Gastrocnemius medialis (tissue), 4 donors: ENCODE data around the gene IPCEF1. TPM values are rescaled to one million over a fixed set of nuclear protein-coding genes. Genes with fewer than 3 reads are reported as not detected.

ENCODE experiments used
- ATAC-seq, 2 donors: fragments of 150-250 bp; one replicate each; pipeline ENCODE4 v1.9.1; 2016
- DNase-seq, 2 donors: peaks; one replicate each; pipeline ENCODE4 v3.0.0-alpha.2; 2019
- H3K27ac ChIP-seq, 4 donors: fragments of 200-600 bp; sonication (generic); 1 replicate in 1 of 4; 2 replicates in 3 of 4; pipeline ENCODE4 v1.5.1; 2016 to 2018; ENCODE audit warnings: mild to moderate bottlenecking in 2 of 4, moderate library complexity in 1 of 4
- H3K27me3 ChIP-seq, 3 donors: fragments of 200-600 bp; sonication (generic) in 2 of 3; 1 replicate in 1 of 3; 2 replicates in 2 of 3; pipeline versions ENCODE4 v1.5.1 to v1.6.0; 2016 to 2019; ENCODE audit warnings: mild to moderate bottlenecking in 1 of 3, moderate library complexity in 1 of 3
- H3K36me3 ChIP-seq, 2 donors: fragments of 200-600 bp; sonication (generic) in 1 of 2; one replicate each; pipeline ENCODE4 v1.5.1; 2017 to 2018
- H3K4me1 ChIP-seq, 2 donors: fragments of 200-600 bp; sonication (generic) in 1 of 2; one replicate each; pipeline ENCODE4 v1.5.1; 2016 to 2017; ENCODE audit warnings: mild to moderate bottlenecking in 2 of 2
- H3K4me3 ChIP-seq, 4 donors: fragments of 200-600 bp; sonication (generic) in 3 of 4; 1 replicate in 1 of 4; 2 replicates in 3 of 4; pipeline ENCODE4 v1.5.1; 2016 to 2019; ENCODE audit warnings: mild to moderate bottlenecking in 2 of 4
- H3K9me3 ChIP-seq, 3 donors: fragments of 200-600 bp; sonication (generic) in 2 of 3; 1 replicate in 1 of 3; 2 replicates in 2 of 3; pipeline ENCODE4 v1.5.1; 2016 to 2019
- POLR2A ChIP-seq, 2 donors: fragments of 450-650 bp; IDR thresholded peaks; one replicate each; pipeline ENCODE4 v1.6.1; 2017; ENCODE audit warnings: antibody characterized with exemption in 2 of 2, mild to moderate bottlenecking in 2 of 2, moderate library complexity in 2 of 2
- in situ Hi-C, 4 donors: fragments of 200-750 bp; cut with MboI; loops; one replicate each; pipeline versions ENCODE4 v1.15.0 to v1.8.0; 2017; ENCODE audit warnings: low sequenced_read_pairs in 4 of 4
- intact Hi-C: fragments of 100-400 bp; cut with DNase I; formaldehyde crosslinking; loops from one replicate; pipeline ENCODE4 v1.15.1; 2023; ENCODE audit warnings: low total_unique reads
- total RNA-seq, 4 donors: library from RNA; depleted of rRNA; stranded (reverse); fragments of >200 nt; gene quantifications; one replicate each; pipeline versions ENCODE4 v1.1.0 to v1.2.3, GENCODE V29; 2016
- TF ChIP-seq, protein P1 (sequence below), 5 experiments: fragments of 450-650 bp in 3 of 5; fragments of 200-600 bp in 2 of 5; sonication (generic) in 2 of 5; IDR thresholded peaks in 4 of 5; conservative IDR thresholded peaks in 1 of 5; 1 replicate in 4 of 5; 2 replicates in 1 of 5; pipeline ENCODE4 v1.5.1; 2016 to 2019; ENCODE audit warnings: antibody characterized with exemption in 5 of 5, mild to moderate bottlenecking in 3 of 5, moderate library complexity in 3 of 5

Gene IPCEF1
- total RNA-seq, 4 donors from 2014 or later: 0.24 to 0.85 TPM; not detected in 2

GRCh38 chr6:154277629-154278017 is 79.0 kb downstream of the IPCEF1 start:
- no peak for ATAC-seq
- Histone ChIP-seq H3K4me1 (no peaks in the 10 kb centered on the region), H3K27ac (no peak overlapping the region), H3K4me3 (no peak overlapping the region), H3K36me3 (no peaks in the 10 kb centered on the region), H3K9me3 (no peaks in the 10 kb centered on the region), H3K27me3 (no peaks in the 10 kb centered on the region)
- intact Hi-C loops (loop anchor here (2.0 kb wide), 1 partner anchor 123 kb away; no protein-coding TSS in a partner anchor), in situ Hi-C loops (loop anchor here in 1 of 4 donors (10.0 kb wide), 1 partner anchor 123 kb away; no protein-coding TSS in a partner anchor)
- DNase-seq: no peak
- no peak for TF ChIP-seq POLR2A (IDR thresholded peaks at IDR 0.05)
- TF ChIP-seq, protein P1, sequence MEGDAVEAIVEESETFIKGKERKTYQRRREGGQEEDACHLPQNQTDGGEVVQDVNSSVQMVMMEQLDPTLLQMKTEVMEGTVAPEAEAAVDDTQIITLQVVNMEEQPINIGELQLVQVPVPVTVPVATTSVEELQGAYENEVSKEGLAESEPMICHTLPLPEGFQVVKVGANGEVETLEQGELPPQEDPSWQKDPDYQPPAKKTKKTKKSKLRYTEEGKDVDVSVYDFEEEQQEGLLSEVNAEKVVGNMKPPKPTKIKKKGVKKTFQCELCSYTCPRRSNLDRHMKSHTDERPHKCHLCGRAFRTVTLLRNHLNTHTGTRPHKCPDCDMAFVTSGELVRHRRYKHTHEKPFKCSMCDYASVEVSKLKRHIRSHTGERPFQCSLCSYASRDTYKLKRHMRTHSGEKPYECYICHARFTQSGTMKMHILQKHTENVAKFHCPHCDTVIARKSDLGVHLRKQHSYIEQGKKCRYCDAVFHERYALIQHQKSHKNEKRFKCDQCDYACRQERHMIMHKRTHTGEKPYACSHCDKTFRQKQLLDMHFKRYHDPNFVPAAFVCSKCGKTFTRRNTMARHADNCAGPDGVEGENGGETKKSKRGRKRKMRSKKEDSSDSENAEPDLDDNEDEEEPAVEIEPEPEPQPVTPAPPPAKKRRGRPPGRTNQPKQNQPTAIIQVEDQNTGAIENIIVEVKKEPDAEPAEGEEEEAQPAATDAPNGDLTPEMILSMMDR (IDR thresholded peaks at IDR 0.05 in 4 of 5, conservative IDR thresholded peaks at IDR 0.05 in 1 of 5): no peak

DNA sequence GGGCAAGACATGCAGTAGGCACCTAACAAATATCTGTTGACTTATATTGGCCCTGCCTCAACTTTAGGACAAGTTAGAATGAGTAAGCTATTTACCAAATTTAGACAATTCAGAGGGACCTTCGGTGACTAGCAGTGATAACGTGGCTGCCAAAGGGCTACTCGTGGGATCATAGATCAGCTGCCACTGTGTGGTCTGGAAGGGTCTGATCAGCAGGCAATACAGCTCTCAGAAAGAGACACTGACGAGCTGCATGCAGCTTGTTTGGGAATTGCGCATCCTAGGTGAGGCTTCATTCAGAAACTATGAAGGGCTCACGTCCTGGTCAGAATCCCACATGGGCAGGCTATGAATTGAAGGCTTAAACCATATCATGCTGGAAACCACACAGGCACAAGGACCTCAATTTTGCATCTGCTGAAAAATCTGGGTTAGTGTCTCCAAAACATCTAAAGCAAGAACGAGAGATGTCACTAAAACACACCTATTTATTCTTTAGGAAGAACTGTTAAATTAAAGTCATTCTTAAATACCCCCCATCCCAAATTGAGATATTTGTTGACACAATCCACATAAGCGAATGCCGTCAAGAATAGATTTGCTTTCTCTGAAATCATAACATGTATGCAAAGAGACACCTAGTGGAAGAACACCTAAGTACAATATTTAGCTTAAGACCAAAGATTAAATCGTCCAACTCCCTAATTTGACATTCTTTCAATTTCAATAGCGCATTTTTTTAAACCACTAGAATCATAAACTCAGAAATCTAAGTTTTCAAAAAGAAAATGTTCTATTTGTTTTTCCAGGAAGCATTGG is 79.6 kb downstream of the IPCEF1 start:
- H3K27ac ChIP-seq: no peak overlapping the region
- DNase-seq (no peak), ATAC-seq (no peak)
- no peak overlapping the region for H3K4me3 ChIP-seq
- H3K36me3 ChIP-seq: no peaks in the 10 kb centered on the region
- H3K9me3 ChIP-seq: no peaks in the 10 kb centered on the region
- in situ Hi-C loops (loop anchor here in 1 of 4 donors (10.0 kb wide), 1 partner anchor 122 kb away; no protein-coding TSS in a partner anchor), intact Hi-C loops (loop anchor here (2.0 kb wide), 1 partner anchor 122 kb away; no protein-coding TSS in a partner anchor)
- H3K4me1 ChIP-seq: no peaks in the 10 kb centered on the region
- no peaks in the 10 kb centered on the region for H3K27me3 ChIP-seq
- TF ChIP-seq POLR2A (IDR thresholded peaks at IDR 0.05): no peak
- TF ChIP-seq, protein P1 (IDR thresholded peaks at IDR 0.05 in 4 of 5, conservative IDR thresholded peaks at IDR 0.05 in 1 of 5): peak in 4 of 5 experiments; percentile 19 to 47 (median 37)

GRCh38 chr6:154274168-154274567 is 82.4 kb downstream of the IPCEF1 start:
- DNase-seq: no peak
- Histone ChIP-seq H3K36me3 (no peaks in the 10 kb centered on the region), H3K9me3 (no peaks in the 10 kb centered on the region), H3K27ac (no peak overlapping the region), H3K4me1 (no peaks in the 10 kb centered on the region), H3K4me3 (no peak overlapping the region), H3K27me3 (no peaks in the 10 kb centered on the region)
- TF ChIP-seq, protein P1 (IDR thresholded peaks at IDR 0.05 in 4 of 5, conservative IDR thresholded peaks at IDR 0.05 in 1 of 5): no peak
- TF ChIP-seq POLR2A (IDR thresholded peaks at IDR 0.05): no peak
- intact Hi-C loops (no loop called here), in situ Hi-C loops (loop anchor here in 2 of 4 donors (5.0 to 10.0 kb wide), 2 partner anchors 117 to 119 kb away; no protein-coding TSS in a partner anchor)
- ATAC-seq: no peak

DNA sequence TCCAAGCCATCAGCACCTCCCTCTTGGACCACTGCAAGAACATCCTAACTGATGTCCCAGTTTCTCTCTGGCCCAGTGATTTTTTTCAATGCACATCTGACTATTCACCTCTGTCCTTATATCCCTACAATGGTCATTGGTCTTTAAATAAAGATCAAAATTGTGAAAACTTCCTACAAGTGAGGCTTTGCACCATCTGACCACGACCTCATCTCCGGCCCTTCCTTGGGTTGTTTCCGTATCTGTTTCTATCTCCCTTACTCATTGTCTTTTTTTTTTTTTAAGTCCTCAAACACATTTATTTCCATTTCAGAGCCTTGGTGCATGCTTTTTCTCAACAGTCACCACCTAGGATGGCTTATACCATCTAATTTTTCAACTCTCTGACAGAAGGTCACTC is 88.1 kb downstream of the IPCEF1 start:
- DNase-seq: no peak
- Histone ChIP-seq H3K27me3 (no peaks in the 10 kb centered on the region), H3K27ac (no peak overlapping the region), H3K9me3 (no peaks in the 10 kb centered on the region), H3K4me1 (no peaks in the 10 kb centered on the region), H3K4me3 (no peak overlapping the region), H3K36me3 (no peaks in the 10 kb centered on the region)
- in situ Hi-C loops: no loop called here
- no peak for ATAC-seq
- TF ChIP-seq, protein P1 (IDR thresholded peaks at IDR 0.05 in 4 of 5, conservative IDR thresholded peaks at IDR 0.05 in 1 of 5): no peak
- intact Hi-C loops: no loop called here
